Activated CD4-positive, CD25-positive, alpha-beta regulatory T cell treated with anti-CD3 and anti-CD28 coated beads, Interleukin-2, amount 50 U/mL, for 16 hours (primary cell): ENCODE data around the gene SKIC2.
"Not testable (repeated sequence)": the region's sequence is repeated elsewhere in the genome, so short reads cannot be mapped to it uniquely, and the experiment has no call there.

ENCODE experiments used
- DNase-seq: peaks from one replicate; pipeline ENCODE4 v3.0.0-alpha.2; 2020; ENCODE audit warnings: low read depth, low spot score

Gene SKIC2

GRCh38 chr6:32003301-32003700 lies 44.3 kb downstream of the SKIC2 start:
- DNase-seq, result not testable (repeated sequence)

GRCh38 chr6:32004393-32004792 lies 45.4 kb downstream of the SKIC2 start:
- DNase-seq, result not testable (repeated sequence)

GRCh38 chr6:32004864-32005537 lies 46.0 kb downstream of the SKIC2 start:
- not testable (repeated sequence) for DNase-seq

GRCh38 chr6:32005538-32005880 lies 46.5 kb downstream of the SKIC2 start:
- DNase-seq, result not testable (repeated sequence)

- not testable (repeated sequence) for DNase-seq
These were observed 47.1 kb downstream of the SKIC2 start for GRCh38 chr6:32005991-32006529.

GRCh38 chr6:32007086-32007485 lies 48.1 kb downstream of the SKIC2 start:
- DNase-seq, result not testable (repeated sequence)

- DNase-seq, result not testable (repeated sequence)
These were observed 49.1 kb downstream of the SKIC2 start for GRCh38 chr6:32008037-32008436.

GRCh38 chr6:32008616-32009015 lies 49.6 kb downstream of the SKIC2 start:
- not testable (repeated sequence) for DNase-seq

GRCh38 chr6:32009537-32009936 lies 50.6 kb downstream of the SKIC2 start:
- DNase-seq, result not testable (repeated sequence)

GRCh38 chr6:32010856-32011530 lies 52.0 kb downstream of the SKIC2 start:
- DNase-seq, result not testable (repeated sequence)

GRCh38 chr6:32012941-32013617 lies 54.1 kb downstream of the SKIC2 start:
- not testable (repeated sequence) for DNase-seq

- DNase-seq, result not testable (repeated sequence)
These were observed 54.8 kb downstream of the SKIC2 start for GRCh38 chr6:32013738-32014137.

- not testable (repeated sequence) for DNase-seq
These were observed 55.6 kb downstream of the SKIC2 start, which contains the start of gene C4B for GRCh38 chr6:32014547-32014946. Gene C4B, plus strand, starts transcription at chr6:32014795. Its CDS starts 51 bp downstream, at chr6:32014846.
